ENCODE data around the gene TECPR1. TPM values are rescaled to one million over a fixed set of nuclear protein-coding genes. Genes with fewer than 3 reads are reported as not detected.

Gene TECPR1
- total and polyA plus RNA-seq, 2 experiments from 2014 or later: 8.2 to 27.8 TPM

DNA sequence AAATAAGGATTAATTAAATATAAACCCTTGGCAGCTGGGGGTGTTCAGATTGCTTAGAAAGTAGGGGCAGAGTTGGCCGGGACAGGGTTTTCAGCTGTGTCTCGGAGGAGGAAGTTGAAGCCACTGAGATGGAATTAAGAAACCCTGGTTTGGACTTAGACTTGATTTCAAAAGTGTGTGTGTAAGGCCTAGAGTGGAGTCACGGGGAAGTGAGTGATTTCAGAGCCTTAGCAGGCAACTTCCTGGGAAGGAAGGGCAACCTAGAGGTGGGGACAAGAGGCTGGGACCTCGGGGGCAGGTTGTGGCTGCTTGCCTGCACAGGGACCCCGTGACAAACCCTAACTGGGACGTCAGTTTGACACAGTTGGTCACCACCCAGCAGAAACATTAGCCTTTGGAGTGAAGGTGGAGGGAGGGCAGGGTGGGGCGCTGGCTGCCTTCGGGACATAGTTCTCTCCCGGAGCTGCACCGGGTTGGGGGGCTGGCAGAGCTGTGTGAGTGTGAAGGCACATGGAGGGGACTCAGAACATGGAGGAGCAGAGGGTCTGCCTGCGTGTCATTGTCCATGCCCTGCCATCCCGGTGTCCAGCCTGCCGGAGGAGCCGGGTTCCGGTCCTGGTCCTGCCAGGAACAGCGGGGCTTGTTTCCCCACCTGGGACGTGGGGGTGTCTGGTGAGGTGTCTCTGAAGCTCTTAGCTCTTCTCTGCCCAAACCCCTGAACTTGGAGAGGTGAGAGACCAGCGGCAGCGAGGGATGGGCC, 31.3 kb upstream of the TECPR1 start:
- 20 to 22% methylated on average over 17 to 19 of the region's 19 CpGs for WGBS, 2 experiments (ENCODE audit: low coverage in 1 of 2, low lambda C conversion rate in 2 of 2, missing lambda C conversion rate in 2 of 2)
- Histone ChIP-seq H3K36me3 (ENCODE audit: low read depth) (no peaks in the 10 kb centered on the region; the same call in 1 of the 2 replicates), H3F3A (ENCODE audit: insufficient read depth) (peaks cover 14% of the 10 kb centered on the region), H3K27ac (peak overlapping the region; percentile 89), H3K4me2 (ENCODE audit: unreplicated experiment) (peak overlapping the region; percentile 98), H3K27me3 (replicated peaks; ENCODE audit: insufficient read depth) (no peaks in the 10 kb centered on the region), H2AFZ (no peak overlapping the region), H3K4me3 (peak overlapping the region; percentile 86), H4K20me1 (ENCODE audit: insufficient read depth) (no peaks in the 10 kb centered on the region), H3K9me3 (ENCODE audit: low read depth) (no peaks in the 10 kb centered on the region), H3K79me2 (ENCODE audit: insufficient read depth) (peaks cover 65% of the 10 kb centered on the region), H3K9me2 (ENCODE audit: insufficient read depth) (no peaks in the 10 kb centered on the region), H3K4me1 (ENCODE audit: insufficient read depth) (peaks cover 28% of the 10 kb centered on the region), H3K9ac (peak overlapping the region; percentile 95)
- peak; percentile 88 for DNase-seq
- in situ Hi-C loops (cut with MboI): loop anchor here (25.0 kb wide), 1 partner anchor 454 kb away; no protein-coding TSS in a partner anchor
- TF ChIP-seq EZH2phosphoT487 (IDR thresholded peaks at IDR 0.05; ENCODE audit: insufficient read depth, low read depth) (no peak), EZH2 (IDR thresholded peaks at IDR 0.05; ENCODE audit: insufficient read depth, poor library complexity, severe bottlenecking) (no peak)

DNA sequence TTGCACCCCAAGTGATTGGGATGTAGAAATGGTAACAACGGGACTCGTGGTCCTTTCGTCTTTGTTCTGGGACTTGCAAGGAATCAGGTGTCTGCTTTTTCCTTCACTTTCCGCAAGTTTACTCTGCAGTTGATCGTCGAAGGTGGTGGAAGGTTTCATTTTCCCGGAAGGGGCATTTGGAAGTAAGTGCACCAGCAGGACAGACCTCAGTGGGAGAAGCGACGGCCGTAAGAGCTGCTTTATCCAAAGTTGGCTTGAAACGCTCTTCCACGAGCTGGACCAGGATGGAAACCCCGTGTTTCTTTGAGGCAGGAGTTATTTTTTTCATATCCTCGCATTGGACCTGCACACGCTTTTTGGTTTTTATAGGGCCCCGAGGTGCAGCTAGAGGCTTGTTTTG, 30.7 kb upstream of the TECPR1 start:
- Histone ChIP-seq H3K27me3 (replicated peaks; ENCODE audit: insufficient read depth) (no peaks in the 10 kb centered on the region), H3K9ac (peak overlapping the region; percentile 95), H3K79me2 (ENCODE audit: insufficient read depth) (peaks cover 59% of the 10 kb centered on the region), H3K36me3 (ENCODE audit: low read depth) (no peaks in the 10 kb centered on the region; the same call in 1 of the 2 replicates), H3K4me2 (ENCODE audit: unreplicated experiment) (peak overlapping the region; percentile 98), H3K27ac (peak overlapping the region; percentile 89), H3F3A (ENCODE audit: insufficient read depth) (peaks cover 14% of the 10 kb centered on the region), H3K9me2 (ENCODE audit: insufficient read depth) (no peaks in the 10 kb centered on the region), H4K20me1 (ENCODE audit: insufficient read depth) (no peaks in the 10 kb centered on the region), H3K4me3 (peak overlapping the region; percentile 86), H2AFZ (no peak overlapping the region), H3K9me3 (ENCODE audit: low read depth) (no peaks in the 10 kb centered on the region), H3K4me1 (ENCODE audit: insufficient read depth) (peaks cover 28% of the 10 kb centered on the region)
- in situ Hi-C loops (cut with MboI): loop anchor here (25.0 kb wide), 1 partner anchor 455 kb away; no protein-coding TSS in a partner anchor
- 2 to 3% methylated on average over 16 of the region's 16 CpGs for WGBS, 2 experiments (ENCODE audit: low coverage in 1 of 2, low lambda C conversion rate in 2 of 2, missing lambda C conversion rate in 2 of 2)
- no peak for TF ChIP-seq EZH2phosphoT487 (IDR thresholded peaks at IDR 0.05; ENCODE audit: insufficient read depth, low read depth)
- TF ChIP-seq EZH2 (IDR thresholded peaks at IDR 0.05; ENCODE audit: insufficient read depth, poor library complexity, severe bottlenecking): no peak
- peak; percentile 50 for DNase-seq

DNA sequence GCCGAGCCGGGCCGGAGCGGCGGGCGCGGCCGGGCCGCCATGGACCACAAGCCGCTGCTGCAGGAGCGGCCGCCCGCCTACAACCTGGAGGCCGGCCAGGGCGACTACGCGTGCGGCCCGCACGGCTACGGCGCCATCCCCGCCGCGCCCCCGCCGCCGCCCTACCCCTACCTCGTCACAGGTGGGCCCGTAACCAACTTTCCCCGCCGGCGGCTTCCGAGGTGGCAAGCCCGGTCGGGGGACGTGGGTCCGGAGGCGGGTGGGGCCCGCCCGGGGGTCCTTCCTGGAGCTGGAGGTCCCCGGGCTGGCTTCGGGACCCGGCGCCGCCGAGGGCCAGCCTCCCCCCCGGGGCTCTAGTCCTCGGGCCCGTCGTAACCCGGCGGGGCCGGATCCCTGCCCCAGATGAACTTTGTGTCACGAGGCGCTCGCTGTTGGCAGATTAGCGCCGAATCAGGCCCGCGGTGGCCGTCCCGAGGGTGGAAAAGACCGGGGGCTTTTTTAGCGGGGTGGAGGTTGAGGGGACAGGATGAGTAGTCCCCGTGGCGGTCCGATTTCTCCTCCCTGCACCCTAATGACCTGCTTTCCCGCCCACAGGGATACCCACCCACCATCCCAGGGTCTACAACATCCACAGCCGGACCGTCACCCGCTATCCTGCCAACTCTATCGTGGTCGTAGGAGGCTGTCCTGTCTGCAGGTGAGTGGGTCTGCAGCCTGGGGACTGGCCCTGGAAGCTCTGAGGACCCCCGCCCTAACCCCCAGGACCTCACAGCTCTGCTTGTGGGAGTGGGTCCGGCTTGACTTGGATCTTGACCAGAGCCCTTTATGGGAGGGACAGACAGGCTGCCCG, 29.9 kb upstream of the TECPR1 start:
- no peaks in the 10 kb centered on the region; the same call in 1 of the 2 replicates for H3K36me3 ChIP-seq (ENCODE audit: low read depth)
- peak overlapping the region; percentile 98 for H3K4me2 ChIP-seq (ENCODE audit: unreplicated experiment)
- in situ Hi-C loops (cut with MboI): loop anchor here (25.0 kb wide), 1 partner anchor 455 kb away; no protein-coding TSS in a partner anchor
- DNase-seq: peak; percentile 56
- peaks cover 14% of the 10 kb centered on the region for H3F3A ChIP-seq (ENCODE audit: insufficient read depth)
- peaks cover 24% of the 10 kb centered on the region for H3K4me1 ChIP-seq (ENCODE audit: insufficient read depth)
- H3K4me3 ChIP-seq: peak overlapping the region; percentile 86
- H3K9me2 ChIP-seq (ENCODE audit: insufficient read depth): no peaks in the 10 kb centered on the region
- peaks cover 51% of the 10 kb centered on the region for H3K79me2 ChIP-seq (ENCODE audit: insufficient read depth)
- peak overlapping the region; percentile 95 for H3K9ac ChIP-seq
- no peaks in the 10 kb centered on the region for H3K27me3 ChIP-seq (replicated peaks; ENCODE audit: insufficient read depth)
- H3K9me3 ChIP-seq (ENCODE audit: low read depth): no peaks in the 10 kb centered on the region
- TF ChIP-seq EZH2phosphoT487 (IDR thresholded peaks at IDR 0.05; ENCODE audit: insufficient read depth, low read depth) (no peak), EZH2 (IDR thresholded peaks at IDR 0.05; ENCODE audit: insufficient read depth, poor library complexity, severe bottlenecking) (no peak)
- WGBS, 2 experiments (ENCODE audit: low coverage in 1 of 2, low lambda C conversion rate in 2 of 2, missing lambda C conversion rate in 2 of 2): 1% methylated on average over 23 to 50 of the region's 77 CpGs
- H2AFZ ChIP-seq: no peak overlapping the region
- H3K27ac ChIP-seq: peak overlapping the region; percentile 89
- no peaks in the 10 kb centered on the region for H4K20me1 ChIP-seq (ENCODE audit: insufficient read depth)

Measured in GM23248 (cell line).